ENCODE data around the gene ICAM1.
A peak's percentile ranks its signal among the peaks of the same experiment; 100 is the strongest.

ICAM1 gene

GRCh38 chr19:10291554-10292205, 20.8 kb downstream of the ICAM1 start:
- TF ChIP-seq YY1 (IDR thresholded peaks at IDR 0.05; ENCODE audit: insufficient read depth, insufficient read length) (no peak), ZNF274 (IDR thresholded peaks at IDR 0.05; ENCODE audit: low read depth, low read length) (no peak), SUZ12 (IDR thresholded peaks at IDR 0.05; ENCODE audit: extremely low read depth, insufficient read depth, insufficient read length) (no peak)
- Histone ChIP-seq H3K9ac (ENCODE audit: insufficient read length, low read depth) (peak overlapping the region; percentile 72), H3K4me1 (ENCODE audit: insufficient read depth, insufficient read length) (peaks cover 53% of the 10 kb centered on the region), H3K9me3 (ENCODE audit: insufficient read depth, low read length) (no peaks in the 10 kb centered on the region), H3K4me3 (ENCODE audit: insufficient read length, low read depth) (peak overlapping the region; percentile 51), H3K27me3 (ENCODE audit: insufficient read depth, insufficient read length) (peaks cover 92% of the 10 kb centered on the region), H3K36me3 (ENCODE audit: insufficient read depth, insufficient read length, low read length) (no peaks in the 10 kb centered on the region)
- no peak for DNase-seq (ENCODE audit: low read depth, low spot score)

GRCh38 chr19:10292206-10292788, 21.4 kb downstream of the ICAM1 start:
- peak; percentile 83 for DNase-seq (ENCODE audit: low read depth, low spot score)
- TF ChIP-seq ZNF274 (IDR thresholded peaks at IDR 0.05; ENCODE audit: low read depth, low read length) = no peak
- H3K4me1 ChIP-seq (ENCODE audit: insufficient read depth, insufficient read length) = peaks cover 53% of the 10 kb centered on the region
- peak overlapping the region; percentile 72 for H3K9ac ChIP-seq (ENCODE audit: insufficient read length, low read depth)
- peak overlapping the region; percentile 51 for H3K4me3 ChIP-seq (ENCODE audit: insufficient read length, low read depth)
- H3K36me3 ChIP-seq (ENCODE audit: insufficient read depth, insufficient read length, low read length) = no peaks in the 10 kb centered on the region
- H3K9me3 ChIP-seq (ENCODE audit: insufficient read depth, low read length) = no peaks in the 10 kb centered on the region
- peaks cover 95% of the 10 kb centered on the region for H3K27me3 ChIP-seq (ENCODE audit: insufficient read depth, insufficient read length)

- peak overlapping the region; percentile 51 for H3K9ac ChIP-seq (ENCODE audit: insufficient read length, low read depth)
- no peaks in the 10 kb centered on the region for H3K36me3 ChIP-seq (ENCODE audit: insufficient read depth, insufficient read length, low read length)
- peaks cover 88% of the 10 kb centered on the region for H3K27me3 ChIP-seq (ENCODE audit: insufficient read depth, insufficient read length)
- no peak for DNase-seq (ENCODE audit: low read depth, low spot score)
- TF ChIP-seq YY1 (IDR thresholded peaks at IDR 0.05; ENCODE audit: insufficient read depth, insufficient read length) (no peak), ZNF274 (IDR thresholded peaks at IDR 0.05; ENCODE audit: low read depth, low read length) (no peak), SUZ12 (IDR thresholded peaks at IDR 0.05; ENCODE audit: extremely low read depth, insufficient read depth, insufficient read length) (peak; percentile 56)
- no peaks in the 10 kb centered on the region for H3K9me3 ChIP-seq (ENCODE audit: insufficient read depth, low read length)
- H3K4me1 ChIP-seq (ENCODE audit: insufficient read depth, insufficient read length) = peaks cover 49% of the 10 kb centered on the region
- H3K4me3 ChIP-seq (ENCODE audit: insufficient read length, low read depth) = peak overlapping the region; percentile 35
Measured at GRCh38 chr19:10292789-10293636, 22.1 kb downstream of the ICAM1 start.

GRCh38 chr19:10293637-10294367, 22.9 kb downstream of the ICAM1 start:
- TF ChIP-seq SUZ12 (IDR thresholded peaks at IDR 0.05; ENCODE audit: extremely low read depth, insufficient read depth, insufficient read length) (no peak), ZNF274 (IDR thresholded peaks at IDR 0.05; ENCODE audit: low read depth, low read length) (no peak), YY1 (IDR thresholded peaks at IDR 0.05; ENCODE audit: insufficient read depth, insufficient read length) (no peak)
- H3K27me3 ChIP-seq (ENCODE audit: insufficient read depth, insufficient read length) = peaks cover 81% of the 10 kb centered on the region
- H3K9me3 ChIP-seq (ENCODE audit: insufficient read depth, low read length) = no peaks in the 10 kb centered on the region
- H3K4me3 ChIP-seq (ENCODE audit: insufficient read length, low read depth) = no peak overlapping the region
- H3K4me1 ChIP-seq (ENCODE audit: insufficient read depth, insufficient read length) = peaks cover 48% of the 10 kb centered on the region
- H3K9ac ChIP-seq (ENCODE audit: insufficient read length, low read depth) = peak overlapping the region; percentile 3
- H3K36me3 ChIP-seq (ENCODE audit: insufficient read depth, insufficient read length, low read length) = no peaks in the 10 kb centered on the region
- DNase-seq (ENCODE audit: low read depth, low spot score) = no peak

- Histone ChIP-seq H3K27me3 (ENCODE audit: insufficient read depth, insufficient read length) (peaks cover 76% of the 10 kb centered on the region), H3K36me3 (ENCODE audit: insufficient read depth, insufficient read length, low read length) (no peaks in the 10 kb centered on the region), H3K9me3 (ENCODE audit: insufficient read depth, low read length) (no peaks in the 10 kb centered on the region), H3K4me3 (ENCODE audit: insufficient read length, low read depth) (no peak overlapping the region), H3K9ac (ENCODE audit: insufficient read length, low read depth) (no peak overlapping the region), H3K4me1 (ENCODE audit: insufficient read depth, insufficient read length) (peaks cover 45% of the 10 kb centered on the region)
- TF ChIP-seq YY1 (IDR thresholded peaks at IDR 0.05; ENCODE audit: insufficient read depth, insufficient read length) = no peak
- no peak for TF ChIP-seq ZNF274 (IDR thresholded peaks at IDR 0.05; ENCODE audit: low read depth, low read length)
- TF ChIP-seq SUZ12 (IDR thresholded peaks at IDR 0.05; ENCODE audit: extremely low read depth, insufficient read depth, insufficient read length) = no peak
- DNase-seq (ENCODE audit: low read depth, low spot score) = no peak
Measured at GRCh38 chr19:10294368-10294697, 23.4 kb downstream of the ICAM1 start.

GRCh38 chr19:10295305-10295846, 24.5 kb downstream of the ICAM1 start:
- DNase-seq (ENCODE audit: low read depth, low spot score) = no peak
- Histone ChIP-seq H3K27me3 (ENCODE audit: insufficient read depth, insufficient read length) (peaks cover 65% of the 10 kb centered on the region), H3K36me3 (ENCODE audit: insufficient read depth, insufficient read length, low read length) (no peaks in the 10 kb centered on the region), H3K4me1 (ENCODE audit: insufficient read depth, insufficient read length) (peaks cover 43% of the 10 kb centered on the region), H3K9me3 (ENCODE audit: insufficient read depth, low read length) (no peaks in the 10 kb centered on the region), H3K9ac (ENCODE audit: insufficient read length, low read depth) (peak overlapping the region; percentile 64), H3K4me3 (ENCODE audit: insufficient read length, low read depth) (peak overlapping the region; percentile 53)
- TF ChIP-seq ZNF274 (IDR thresholded peaks at IDR 0.05; ENCODE audit: low read depth, low read length) = no peak
- TF ChIP-seq YY1 (IDR thresholded peaks at IDR 0.05; ENCODE audit: insufficient read depth, insufficient read length) = no peak
- no peak for TF ChIP-seq SUZ12 (IDR thresholded peaks at IDR 0.05; ENCODE audit: extremely low read depth, insufficient read depth, insufficient read length)
